Astrocyte (in vitro differentiated cells and primary cell): Measurements from ENCODE around the gene SH2D6.

Experiments
- CTCF ChIP-seq: IDR thresholded peaks from 2 replicates; pipeline ENCODE4 v1.5.1; 2011; ENCODE audit warnings: low read depth, mild to moderate bottlenecking, inconsistent platforms, low read length, moderate library complexity; ENCODE audit not compliant: insufficient read depth
- EZH2 ChIP-seq: IDR thresholded peaks from 2 replicates; pipeline ENCODE4 v1.6.1; 2012; ENCODE audit warnings: mild to moderate bottlenecking, low read length, inconsistent platforms; ENCODE audit not compliant: insufficient read depth

- no peak for TF ChIP-seq CTCF
- no peak for TF ChIP-seq EZH2
Observed at GRCh38 chr2:85398426-85399182, 19.9 kb upstream of the SH2D6 start.
